ENCODE results near the gene RCOR2.

GRCh38 chr11:63867511-63867910 is 49.5 kb downstream of the RCOR2 start:
- TF ChIP-seq, protein P1, sequence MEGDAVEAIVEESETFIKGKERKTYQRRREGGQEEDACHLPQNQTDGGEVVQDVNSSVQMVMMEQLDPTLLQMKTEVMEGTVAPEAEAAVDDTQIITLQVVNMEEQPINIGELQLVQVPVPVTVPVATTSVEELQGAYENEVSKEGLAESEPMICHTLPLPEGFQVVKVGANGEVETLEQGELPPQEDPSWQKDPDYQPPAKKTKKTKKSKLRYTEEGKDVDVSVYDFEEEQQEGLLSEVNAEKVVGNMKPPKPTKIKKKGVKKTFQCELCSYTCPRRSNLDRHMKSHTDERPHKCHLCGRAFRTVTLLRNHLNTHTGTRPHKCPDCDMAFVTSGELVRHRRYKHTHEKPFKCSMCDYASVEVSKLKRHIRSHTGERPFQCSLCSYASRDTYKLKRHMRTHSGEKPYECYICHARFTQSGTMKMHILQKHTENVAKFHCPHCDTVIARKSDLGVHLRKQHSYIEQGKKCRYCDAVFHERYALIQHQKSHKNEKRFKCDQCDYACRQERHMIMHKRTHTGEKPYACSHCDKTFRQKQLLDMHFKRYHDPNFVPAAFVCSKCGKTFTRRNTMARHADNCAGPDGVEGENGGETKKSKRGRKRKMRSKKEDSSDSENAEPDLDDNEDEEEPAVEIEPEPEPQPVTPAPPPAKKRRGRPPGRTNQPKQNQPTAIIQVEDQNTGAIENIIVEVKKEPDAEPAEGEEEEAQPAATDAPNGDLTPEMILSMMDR (IDR thresholded peaks at IDR 0.05; ENCODE audit: insufficient read depth, low read depth, low read length), result no peak
- TF ChIP-seq EZH2 (IDR thresholded peaks at IDR 0.05; ENCODE audit: insufficient read depth, low read length), result no peak

Measured in astrocyte (in vitro differentiated cells and primary cell).